ENCODE measurements around the gene CCDC80. TPM values are rescaled to one million over a fixed set of nuclear protein-coding genes. Genes with fewer than 3 reads are reported as not detected.

CCDC80 gene
- total RNA-seq, 2 donors from 2014 or later, result not detected

- H3K4me3 Mint-ChIP-seq, result no peak overlapping the region
- no peaks in the 10 kb centered on the region for H3K36me3 Mint-ChIP-seq (ENCODE audit: low read depth)
- peak; percentile 78 for ATAC-seq (replicated peaks)
- H3K9me3 Mint-ChIP-seq, result no peaks in the 10 kb centered on the region
- peaks cover 10% of the 10 kb centered on the region for H3K4me1 Mint-ChIP-seq
- no peak overlapping the region for H3K27ac Mint-ChIP-seq
- peaks cover 23% of the 10 kb centered on the region for H3K27me3 Mint-ChIP-seq
These were observed 35.7 kb downstream of the CCDC80 start for GRCh38 chr3:112605285-112605684.

GRCh38 chr3:112604536-112604935 lies 36.4 kb downstream of the CCDC80 start:
- H3K9me3 Mint-ChIP-seq, result no peaks in the 10 kb centered on the region
- ATAC-seq (replicated peaks), result no peak
- no peaks in the 10 kb centered on the region for H3K36me3 Mint-ChIP-seq (ENCODE audit: low read depth)
- H3K4me3 Mint-ChIP-seq, result no peak overlapping the region
- H3K4me1 Mint-ChIP-seq, result peaks cover 10% of the 10 kb centered on the region
- H3K27ac Mint-ChIP-seq, result no peak overlapping the region
- H3K27me3 Mint-ChIP-seq, result peaks cover 21% of the 10 kb centered on the region

GRCh38 chr3:112602217-112602838 lies 38.6 kb downstream of the CCDC80 start:
- Mint-ChIP-seq H3K27ac (peak overlapping the region; percentile 44), H3K4me1 (peaks cover 10% of the 10 kb centered on the region), H3K27me3 (peaks cover 8% of the 10 kb centered on the region), H3K36me3 (ENCODE audit: low read depth) (peaks cover 11% of the 10 kb centered on the region), H3K4me3 (peak overlapping the region; percentile 40), H3K9me3 (no peaks in the 10 kb centered on the region)
- peak; percentile 62 for ATAC-seq (replicated peaks)

- no peaks in the 10 kb centered on the region for H3K9me3 Mint-ChIP-seq
- H3K36me3 Mint-ChIP-seq (ENCODE audit: low read depth), result peaks cover 26% of the 10 kb centered on the region
- no peaks in the 10 kb centered on the region for H3K27me3 Mint-ChIP-seq
- no peak overlapping the region for H3K4me3 Mint-ChIP-seq
- peaks cover 10% of the 10 kb centered on the region for H3K4me1 Mint-ChIP-seq
- no peak for ATAC-seq (replicated peaks)
- H3K27ac Mint-ChIP-seq, result no peak overlapping the region
These were observed 42.2 kb downstream of the CCDC80 start for GRCh38 chr3:112598731-112599130.

- no peak overlapping the region for H3K27ac Mint-ChIP-seq
- no peaks in the 10 kb centered on the region for H3K9me3 Mint-ChIP-seq
- peaks cover 32% of the 10 kb centered on the region for H3K36me3 Mint-ChIP-seq (ENCODE audit: low read depth)
- no peaks in the 10 kb centered on the region for H3K27me3 Mint-ChIP-seq
- H3K4me1 Mint-ChIP-seq, result peaks cover 10% of the 10 kb centered on the region
- ATAC-seq (replicated peaks), result no peak
- H3K4me3 Mint-ChIP-seq, result no peak overlapping the region
These were observed 43.0 kb downstream of the CCDC80 start for GRCh38 chr3:112597945-112598344.

GRCh38 chr3:112594856-112595255 lies 46.1 kb downstream of the CCDC80 start:
- Mint-ChIP-seq H3K27ac (no peak overlapping the region), H3K9me3 (no peaks in the 10 kb centered on the region), H3K27me3 (no peaks in the 10 kb centered on the region), H3K4me3 (no peak overlapping the region), H3K4me1 (peaks cover 3% of the 10 kb centered on the region), H3K36me3 (ENCODE audit: low read depth) (peaks cover 63% of the 10 kb centered on the region)
- no peak for ATAC-seq (replicated peaks)

- Mint-ChIP-seq H3K9me3 (no peaks in the 10 kb centered on the region), H3K36me3 (ENCODE audit: low read depth) (peaks cover 78% of the 10 kb centered on the region), H3K27me3 (no peaks in the 10 kb centered on the region), H3K27ac (no peak overlapping the region), H3K4me3 (no peak overlapping the region), H3K4me1 (peaks cover 3% of the 10 kb centered on the region)
- ATAC-seq (replicated peaks), result no peak
These were observed 47.7 kb downstream of the CCDC80 start for GRCh38 chr3:112593258-112593657.

GRCh38 chr3:112587336-112587735 lies 53.6 kb downstream of the CCDC80 start:
- H3K27ac Mint-ChIP-seq, result no peak overlapping the region
- no peak overlapping the region for H3K4me3 Mint-ChIP-seq
- no peaks in the 10 kb centered on the region for H3K27me3 Mint-ChIP-seq
- H3K9me3 Mint-ChIP-seq, result no peaks in the 10 kb centered on the region
- H3K36me3 Mint-ChIP-seq (ENCODE audit: low read depth), result peaks cover 98% of the 10 kb centered on the region
- no peak for ATAC-seq (replicated peaks)
- peaks cover 6% of the 10 kb centered on the region for H3K4me1 Mint-ChIP-seq

- Mint-ChIP-seq H3K27me3 (no peaks in the 10 kb centered on the region), H3K27ac (no peak overlapping the region), H3K36me3 (ENCODE audit: low read depth) (peaks cover 97% of the 10 kb centered on the region), H3K4me1 (peaks cover 6% of the 10 kb centered on the region), H3K9me3 (no peaks in the 10 kb centered on the region), H3K4me3 (no peak overlapping the region)
- ATAC-seq (replicated peaks), result no peak
These were observed 55.2 kb downstream of the CCDC80 start for GRCh38 chr3:112585782-112586181.

GRCh38 chr3:112583105-112583504 lies 57.8 kb downstream of the CCDC80 start:
- Mint-ChIP-seq H3K27ac (no peak overlapping the region), H3K36me3 (ENCODE audit: low read depth) (peaks cover 86% of the 10 kb centered on the region), H3K9me3 (no peaks in the 10 kb centered on the region), H3K4me3 (no peak overlapping the region), H3K4me1 (peaks cover 6% of the 10 kb centered on the region), H3K27me3 (no peaks in the 10 kb centered on the region)
- no peak for ATAC-seq (replicated peaks)

GRCh38 chr3:112582244-112582874 lies 58.6 kb downstream of the CCDC80 start:
- Mint-ChIP-seq H3K9me3 (no peaks in the 10 kb centered on the region), H3K27me3 (no peaks in the 10 kb centered on the region), H3K4me3 (no peak overlapping the region), H3K4me1 (peaks cover 6% of the 10 kb centered on the region), H3K36me3 (ENCODE audit: low read depth) (peaks cover 80% of the 10 kb centered on the region), H3K27ac (no peak overlapping the region)
- peak; percentile 66 for ATAC-seq (replicated peaks)

GRCh38 chr3:112579697-112580096 lies 61.2 kb downstream of the CCDC80 start:
- Mint-ChIP-seq H3K4me3 (no peak overlapping the region), H3K27ac (no peak overlapping the region), H3K4me1 (peaks cover 9% of the 10 kb centered on the region), H3K36me3 (ENCODE audit: low read depth) (peaks cover 62% of the 10 kb centered on the region), H3K27me3 (no peaks in the 10 kb centered on the region), H3K9me3 (no peaks in the 10 kb centered on the region)
- no peak for ATAC-seq (replicated peaks)

GRCh38 chr3:112579232-112579631 lies 61.7 kb downstream of the CCDC80 start:
- Mint-ChIP-seq H3K4me1 (peaks cover 9% of the 10 kb centered on the region), H3K4me3 (no peak overlapping the region), H3K36me3 (ENCODE audit: low read depth) (peaks cover 59% of the 10 kb centered on the region), H3K27me3 (no peaks in the 10 kb centered on the region), H3K27ac (no peak overlapping the region), H3K9me3 (no peaks in the 10 kb centered on the region)
- ATAC-seq (replicated peaks), result no peak

GRCh38 chr3:112572701-112573100 lies 68.2 kb downstream of the CCDC80 start:
- H3K36me3 Mint-ChIP-seq (ENCODE audit: low read depth), result peaks cover 55% of the 10 kb centered on the region
- H3K27ac Mint-ChIP-seq, result peak overlapping the region; percentile 47
- H3K4me3 Mint-ChIP-seq, result no peak overlapping the region
- H3K9me3 Mint-ChIP-seq, result no peaks in the 10 kb centered on the region
- H3K4me1 Mint-ChIP-seq, result peaks cover 8% of the 10 kb centered on the region
- no peaks in the 10 kb centered on the region for H3K27me3 Mint-ChIP-seq
- ATAC-seq (replicated peaks), result no peak

GRCh38 chr3:112569265-112569664 lies 71.7 kb downstream of the CCDC80 start:
- H3K27ac Mint-ChIP-seq, result no peak overlapping the region
- H3K9me3 Mint-ChIP-seq, result no peaks in the 10 kb centered on the region
- peaks cover 21% of the 10 kb centered on the region for H3K4me1 Mint-ChIP-seq
- H3K36me3 Mint-ChIP-seq (ENCODE audit: low read depth), result peaks cover 66% of the 10 kb centered on the region
- no peaks in the 10 kb centered on the region for H3K27me3 Mint-ChIP-seq
- ATAC-seq (replicated peaks), result no peak
- H3K4me3 Mint-ChIP-seq, result no peak overlapping the region

All from activated T-helper 17 cell treated with anti-CD3 and anti-CD28 coated beads, Interleukin-2, amount 50 U/mL, for 72 hours (primary cell).